ENCODE data around the gene PIP5K1C.
A peak's percentile ranks its signal among the peaks of the same experiment; 100 is the strongest.
"Not testable (repeated sequence)": the region's sequence is repeated elsewhere in the genome, so short reads cannot be mapped to it uniquely, and the experiment has no call there.

Gene PIP5K1C

GRCh38 chr19:3674784-3675543, 25.3 kb downstream of the PIP5K1C start:
- Mint-ChIP-seq H3K27ac (no peak overlapping the region), H3K9me3 (no peaks in the 10 kb centered on the region), H3K4me1 (peaks cover 55% of the 10 kb centered on the region), H3K4me3 (no peak overlapping the region), H3K27me3 (no peaks in the 10 kb centered on the region)
- DNase-seq = no peak
- ATAC-seq = no peak

GRCh38 chr19:3673506-3674439, 26.5 kb downstream of the PIP5K1C start:
- no peaks in the 10 kb centered on the region for H3K9me3 Mint-ChIP-seq
- ATAC-seq (no peak), DNase-seq (no peak)
- no peak overlapping the region for H3K27ac Mint-ChIP-seq
- no peaks in the 10 kb centered on the region for H3K27me3 Mint-ChIP-seq
- peaks cover 67% of the 10 kb centered on the region for H3K4me1 Mint-ChIP-seq
- no peak overlapping the region for H3K4me3 Mint-ChIP-seq

GRCh38 chr19:3672993-3673392, 27.3 kb downstream of the PIP5K1C start:
- Mint-ChIP-seq H3K4me1 (peaks cover 74% of the 10 kb centered on the region), H3K27ac (peak overlapping the region in 1 of 2 donors; percentile 43), H3K27me3 (no peaks in the 10 kb centered on the region), H3K4me3 (peak overlapping the region; percentile 2 to 38), H3K9me3 (no peaks in the 10 kb centered on the region)
- no peak for DNase-seq
- ATAC-seq = no peak

- Mint-ChIP-seq H3K27ac (peak overlapping the region; percentile 19 to 86), H3K4me1 (peaks cover 77% of the 10 kb centered on the region), H3K27me3 (no peaks in the 10 kb centered on the region), H3K4me3 (peak overlapping the region; percentile 76 to 81), H3K9me3 (no peaks in the 10 kb centered on the region)
- DNase-seq (no peak), ATAC-seq (no peak)
Observed at GRCh38 chr19:3672575-3672948, 27.7 kb downstream of the PIP5K1C start.

- DNase-seq (peak; percentile 64 to 74), ATAC-seq (peak; percentile 81)
- H3K9me3 Mint-ChIP-seq = no peaks in the 10 kb centered on the region
- H3K27me3 Mint-ChIP-seq = no peaks in the 10 kb centered on the region
- peak overlapping the region; percentile 76 to 81 for H3K4me3 Mint-ChIP-seq
- H3K27ac Mint-ChIP-seq = peak overlapping the region; percentile 19 to 95
- H3K4me1 Mint-ChIP-seq = peaks cover 77% of the 10 kb centered on the region
Observed at GRCh38 chr19:3671680-3672574, 28.3 kb downstream of the PIP5K1C start.

- peak; percentile 60 to 82 for DNase-seq
- peak overlapping the region; percentile 90 to 95 for H3K27ac Mint-ChIP-seq
- ATAC-seq = peak; percentile 77
- no peaks in the 10 kb centered on the region for H3K9me3 Mint-ChIP-seq
- H3K4me3 Mint-ChIP-seq = peak overlapping the region; percentile 76 to 81
- no peaks in the 10 kb centered on the region for H3K27me3 Mint-ChIP-seq
- H3K4me1 Mint-ChIP-seq = peaks cover 79% of the 10 kb centered on the region
Observed at GRCh38 chr19:3670796-3671679, 29.2 kb downstream of the PIP5K1C start.

- Mint-ChIP-seq H3K9me3 (no peaks in the 10 kb centered on the region), H3K27me3 (no peaks in the 10 kb centered on the region), H3K4me1 (peaks cover 76% of the 10 kb centered on the region), H3K4me3 (peak overlapping the region; percentile 76 to 81), H3K27ac (peak overlapping the region in 1 of 2 donors; percentile 59)
- DNase-seq (no peak), ATAC-seq (no peak)
Observed at GRCh38 chr19:3669947-3670795, 30.1 kb downstream of the PIP5K1C start.

GRCh38 chr19:3669082-3669946, 31.0 kb downstream of the PIP5K1C start:
- Mint-ChIP-seq H3K4me1 (peaks cover 76% of the 10 kb centered on the region), H3K4me3 (peak overlapping the region; percentile 24 to 32), H3K27ac (no peak overlapping the region), H3K9me3 (no peaks in the 10 kb centered on the region), H3K27me3 (no peaks in the 10 kb centered on the region)
- DNase-seq (no peak), ATAC-seq (no peak)

- Mint-ChIP-seq H3K27ac (no peak overlapping the region), H3K4me3 (no peak overlapping the region), H3K4me1 (peaks cover 76% of the 10 kb centered on the region), H3K9me3 (no peaks in the 10 kb centered on the region), H3K27me3 (no peaks in the 10 kb centered on the region)
- ATAC-seq (no peak), DNase-seq (no peak)
Observed at GRCh38 chr19:3668331-3669081, 31.8 kb downstream of the PIP5K1C start.

GRCh38 chr19:3667766-3668165, 32.5 kb downstream of the PIP5K1C start:
- no peaks in the 10 kb centered on the region for H3K27me3 Mint-ChIP-seq
- H3K9me3 Mint-ChIP-seq = no peaks in the 10 kb centered on the region
- DNase-seq (no peak), ATAC-seq (no peak)
- peaks cover 69% of the 10 kb centered on the region for H3K4me1 Mint-ChIP-seq
- no peak overlapping the region for H3K27ac Mint-ChIP-seq
- H3K4me3 Mint-ChIP-seq = no peak overlapping the region

- DNase-seq (no peak), ATAC-seq (no peak)
- Mint-ChIP-seq H3K27ac (peak overlapping the region; percentile 69 to 94), H3K9me3 (no peaks in the 10 kb centered on the region), H3K4me3 (no peak overlapping the region), H3K27me3 (no peaks in the 10 kb centered on the region), H3K4me1 (peaks cover 63% of the 10 kb centered on the region)
Observed at GRCh38 chr19:3667037-3667638, 33.1 kb downstream of the PIP5K1C start.

GRCh38 chr19:3666545-3666856, 33.8 kb downstream of the PIP5K1C start:
- not testable (repeated sequence) for H3K9me3 Mint-ChIP-seq, DNase-seq, ATAC-seq, H3K27me3 Mint-ChIP-seq, H3K4me3 Mint-ChIP-seq, H3K27ac Mint-ChIP-seq
- H3K4me1 Mint-ChIP-seq = peaks cover 56% of the 10 kb centered on the region
